HepG2 (cell line): Measurements from ENCODE around the gene EIF5A. TPM values are rescaled to one million over a fixed set of nuclear protein-coding genes. Genes with fewer than 3 reads are reported as not detected.

Experiments used
- AHR ChIP-seq: IDR thresholded peaks from 2 replicates; pipeline ENCODE4 v1.6.1; 2018; ENCODE audit warnings: missing genetic modification reagents, missing compliant biosample characterization
- DNMT3B ChIP-seq: conservative IDR thresholded peaks from 2 replicates; pipeline ENCODE4 v1.6.1; 2016; ENCODE audit warnings: missing biosample characterization, control low read depth
- DRAP1 ChIP-seq: IDR thresholded peaks from 2 replicates; pipeline ENCODE4 v1.6.1; 2016; ENCODE audit warnings: missing genetic modification reagents, missing compliant biosample characterization
- EEA1 ChIP-seq: sonication (generic); formaldehyde crosslinking; IDR thresholded peaks from 2 replicates; pipeline ENCODE4 v1.5.1; 2020; ENCODE audit warnings: mild to moderate bottlenecking, missing genetic modification reagents, borderline replicate concordance
- FOXC1 ChIP-seq: sonication (generic); formaldehyde crosslinking; IDR thresholded peaks from 2 replicates; pipeline ENCODE4 v1.8.0; 2022; ENCODE audit warnings: mild to moderate bottlenecking, missing genetic modification reagents, borderline replicate concordance
- HIVEP1 ChIP-seq: sonication (generic); formaldehyde crosslinking; IDR thresholded peaks from 2 replicates; pipeline ENCODE4 v1.4.0; 2020; ENCODE audit warnings: mild to moderate bottlenecking, missing genetic modification reagents
- IRF9 ChIP-seq: sonication (generic); formaldehyde crosslinking; IDR thresholded peaks from 2 replicates; pipeline ENCODE4 v1.8.0; 2022; ENCODE audit warnings: missing genetic modification reagents, mild to moderate bottlenecking, borderline replicate concordance
- KDM5A ChIP-seq: fragments of 200-600 bp; sonication (generic); IDR thresholded peaks from 2 replicates; pipeline ENCODE4 v1.7.0; 2018; ENCODE audit warnings: antibody characterized with exemption, mild to moderate bottlenecking, low read length, borderline replicate concordance
- KLF12 ChIP-seq: sonication (generic); formaldehyde crosslinking; IDR thresholded peaks from 2 replicates; pipeline ENCODE4 v1.4.0; 2020; ENCODE audit warnings: missing genetic modification reagents, borderline replicate concordance
- MAF1 ChIP-seq: sonication (generic); formaldehyde crosslinking; IDR thresholded peaks from 2 replicates; pipeline ENCODE4 v1.5.0; 2020; ENCODE audit warnings: missing genetic modification reagents, borderline replicate concordance
- MAX ChIP-seq: IDR thresholded peaks from 2 replicates; pipeline ENCODE4 v1.6.1; 2012; ENCODE audit warnings: inconsistent platforms
- PHF8 ChIP-seq: sonication (generic); formaldehyde crosslinking; IDR thresholded peaks from 2 replicates; pipeline ENCODE4 v1.5.0; 2020; ENCODE audit warnings: missing genetic modification reagents
- POGK ChIP-seq: sonication (generic); formaldehyde crosslinking; conservative IDR thresholded peaks from 2 replicates; pipeline ENCODE4 v1.8.0; 2022; ENCODE audit warnings: mild to moderate bottlenecking, moderate library complexity, missing genetic modification reagents
- POLR2G ChIP-seq: fragments of 200-400 bp; formaldehyde crosslinking; IDR thresholded peaks from 2 replicates; pipeline ENCODE4 v1.6.1; 2018; ENCODE audit warnings: mild to moderate bottlenecking, low read depth, low read length, moderate library complexity
- PPARG ChIP-seq: conservative IDR thresholded peaks from 2 replicates; pipeline ENCODE4 v1.6.1; 2016; ENCODE audit warnings: missing biosample characterization, missing genetic modification reagents
- SAFB2 ChIP-seq: sonication (generic); formaldehyde crosslinking; IDR thresholded peaks from 2 replicates; pipeline ENCODE4 v1.5.1; 2020; ENCODE audit warnings: missing genetic modification reagents, low read depth, mild to moderate bottlenecking, borderline replicate concordance
- SAP130 ChIP-seq: IDR thresholded peaks from 2 replicates; pipeline ENCODE4 v1.6.1; 2016; ENCODE audit warnings: low read depth
- SIN3B ChIP-seq: fragments of 150-350 bp; IDR thresholded peaks from 2 replicates; pipeline ENCODE4 v1.6.1; 2014; ENCODE audit warnings: low read length
- ZFX ChIP-seq: sonication (generic); formaldehyde crosslinking; IDR thresholded peaks from 2 replicates; pipeline ENCODE4 v1.4.0; 2020; ENCODE audit warnings: mild to moderate bottlenecking, low read depth, missing genetic modification reagents, moderate library complexity
- ZNF451 ChIP-seq: sonication (generic); formaldehyde crosslinking; IDR thresholded peaks from 2 replicates; pipeline ENCODE4 v1.5.0; 2020; ENCODE audit warnings: mild to moderate bottlenecking, missing genetic modification reagents
- ZNF704 ChIP-seq: sonication (generic); formaldehyde crosslinking; IDR thresholded peaks from 2 replicates; pipeline ENCODE4 v1.8.1; 2023; ENCODE audit warnings: mild to moderate bottlenecking, inconsistent platforms, moderate library complexity, missing genetic modification reagents, borderline replicate concordance
- ZNF772 ChIP-seq: sonication (generic); formaldehyde crosslinking; IDR thresholded peaks from 2 replicates; pipeline ENCODE4 v1.5.0; 2020; ENCODE audit warnings: mild to moderate bottlenecking, missing genetic modification reagents
- ZNF777 ChIP-seq: sonication (generic); formaldehyde crosslinking; IDR thresholded peaks from 2 replicates; pipeline ENCODE4 v1.4.0; 2020; ENCODE audit warnings: missing genetic modification reagents
- polyA plus RNA-seq, 8 experiments: library from polyadenylated mRNA; depleted of rRNA in 3 of 8; stranded (reverse) in 7 of 8; unstranded in 1 of 8; fragments of >200 nt; fragmentation: Illumina TruSeq in 4 of 8; extraction: Trizol in 4 of 8; gene quantifications; 2 replicates each; pipeline versions ENCODE4 v1.2.1 to v1.2.3, GENCODE V29; 2011 to 2016; ENCODE audit warnings: low read depth in 4 of 8, missing spikeins in 1 of 8, mixed read lengths in 1 of 8; ENCODE audit not compliant: insufficient read depth in 1 of 8
- total RNA-seq, 5 experiments: library from RNA; depleted of rRNA; stranded (reverse); fragments of >200 nt; fragmentation: Illumina TruSeq; extraction: Trizol; gene quantifications; 2 replicates each; pipeline ENCODE4 v1.2.3, GENCODE V29; 2016; ENCODE audit warnings: low read depth in 1 of 5

The EIF5A gene
- total and polyA plus RNA-seq, 2 of the 13 experiments (the other 11 are each of a cell fraction or from before 2014, with no cell fraction given), result 319 to 337 TPM

- TF ChIP-seq SIN3B, result no peak
- TF ChIP-seq EEA1, result 0 out of 2 replicates have a peak, but pooled peaks have one; percentile 20
- TF ChIP-seq PHF8 (CRISPR knock-in tag), result peak; percentile 68
- TF ChIP-seq IRF9 (CRISPR knock-in tag), result peak; percentile 53; the same call in 1 of the 2 replicates
- TF ChIP-seq SAP130 (CRISPR knock-in tag), result peak; percentile 75
- peak; percentile 81 for TF ChIP-seq ZFX (CRISPR knock-in tag)
- TF ChIP-seq DRAP1, result peak; percentile 81
- no peak for TF ChIP-seq KDM5A
- TF ChIP-seq DNMT3B (CRISPR knock-in tag), result no peak
- TF ChIP-seq AHR, result no peak
- peak; percentile 99 for TF ChIP-seq HIVEP1 (CRISPR knock-in tag)
- TF ChIP-seq ZNF772 (CRISPR knock-in tag), result peak; percentile 46; the same call in 1 of the 2 replicates
- peak; percentile 77 for TF ChIP-seq POLR2G
- peak; percentile 80; the same call in 1 of the 2 replicates for TF ChIP-seq FOXC1 (CRISPR knock-in tag)
- TF ChIP-seq POGK (CRISPR knock-in tag), result peak; percentile 76; the same call in 1 of the 2 replicates
- TF ChIP-seq KLF12 (CRISPR knock-in tag), result peak; percentile 57
- TF ChIP-seq MAF1 (CRISPR knock-in tag), result peak; percentile 32; the same call in 1 of the 2 replicates
- TF ChIP-seq ZNF704 (CRISPR knock-in tag), result 0 out of 2 replicates have a peak, but pooled peaks have one; percentile 33
- peak; percentile 81 for TF ChIP-seq ZNF777 (CRISPR knock-in tag)
- TF ChIP-seq ZNF451 (CRISPR knock-in tag), result peak; percentile 59; the same call in 1 of the 2 replicates
- 0 out of 2 replicates have a peak, but pooled peaks have one; percentile 52 for TF ChIP-seq PPARG (CRISPR knock-in tag)
- 0 out of 2 replicates have a peak, but pooled peaks have one; percentile 60 for TF ChIP-seq SAFB2 (CRISPR knock-in tag)
- peak; percentile 58 for TF ChIP-seq MAX
These were observed 44.5 kb downstream of the EIF5A start, which contains the start of gene KCTD11 (continued) for GRCh38 chr17:7351665-7352502.
